Left hindlimb (tissue), 1 donor: ENCODE data around the gene SMIM24.

ENCODE experiments used
- DNase-seq: peaks from one replicate; pipeline ENCODE4 v3.0.0-alpha.2; 2018

SMIM24 gene

DNA sequence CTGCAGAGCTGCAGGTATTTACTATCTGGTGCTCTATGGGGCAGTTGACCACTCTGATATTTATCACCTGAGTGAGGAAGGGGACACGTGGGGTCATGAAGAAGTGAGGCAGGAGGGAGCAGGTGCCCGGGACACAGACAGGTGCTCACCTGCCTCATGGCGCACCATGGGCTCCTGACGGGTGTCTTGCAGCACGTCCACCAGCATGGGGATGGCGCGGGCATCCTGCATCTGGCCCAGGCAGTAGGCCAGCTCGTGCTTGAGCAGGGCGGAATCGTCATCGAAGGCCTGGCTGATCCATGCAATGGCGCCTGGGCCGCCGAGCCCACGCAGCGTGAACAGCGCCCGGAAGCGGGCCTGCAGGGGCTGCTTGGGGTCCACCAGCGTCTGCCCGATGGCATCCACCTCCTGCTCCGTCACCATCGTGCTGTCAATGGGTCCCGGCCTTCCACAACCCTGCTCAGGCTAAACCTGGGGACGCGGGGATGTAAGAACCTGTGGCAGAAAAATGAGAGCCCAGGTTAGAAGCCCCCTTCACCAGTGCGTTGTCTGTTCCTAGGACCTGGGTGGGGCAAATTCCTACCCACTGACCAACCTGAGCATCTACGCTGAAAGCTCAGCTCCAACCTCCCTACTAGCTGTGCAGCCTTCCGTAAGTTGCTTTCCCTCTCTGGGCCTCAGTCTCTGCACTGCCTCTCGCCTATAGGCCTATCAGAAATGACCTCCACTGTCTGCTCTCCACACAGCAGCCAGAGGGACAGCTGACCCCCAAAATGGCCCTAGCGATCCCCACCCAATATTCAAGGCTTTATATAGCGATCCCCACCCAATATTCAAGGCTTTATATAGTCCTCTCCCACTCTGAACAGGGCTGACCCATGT is 16.3 kb upstream of the SMIM24 start:
- DNase-seq = no peak

DNA sequence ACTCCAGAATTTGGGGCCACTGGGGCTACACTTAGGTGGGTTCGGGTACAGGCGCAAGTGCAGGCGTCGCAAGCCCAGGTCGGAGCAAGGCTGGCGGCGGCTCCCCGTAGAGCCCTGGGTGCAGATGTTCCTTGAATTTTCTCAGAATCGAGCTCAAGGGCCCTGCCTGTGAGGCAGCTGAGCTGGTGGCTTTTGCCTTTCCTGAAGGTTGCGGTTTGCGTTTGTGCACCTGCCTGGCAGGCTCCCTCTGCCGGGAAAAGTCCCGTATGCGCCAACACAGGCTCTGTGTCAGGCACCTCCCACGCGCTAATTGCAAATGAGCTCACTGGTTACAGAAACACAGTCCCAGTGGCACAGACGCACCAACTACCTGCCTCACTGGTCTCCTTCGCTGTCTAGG is 14.2 kb upstream of the SMIM24 start:
- no peak for DNase-seq

DNA sequence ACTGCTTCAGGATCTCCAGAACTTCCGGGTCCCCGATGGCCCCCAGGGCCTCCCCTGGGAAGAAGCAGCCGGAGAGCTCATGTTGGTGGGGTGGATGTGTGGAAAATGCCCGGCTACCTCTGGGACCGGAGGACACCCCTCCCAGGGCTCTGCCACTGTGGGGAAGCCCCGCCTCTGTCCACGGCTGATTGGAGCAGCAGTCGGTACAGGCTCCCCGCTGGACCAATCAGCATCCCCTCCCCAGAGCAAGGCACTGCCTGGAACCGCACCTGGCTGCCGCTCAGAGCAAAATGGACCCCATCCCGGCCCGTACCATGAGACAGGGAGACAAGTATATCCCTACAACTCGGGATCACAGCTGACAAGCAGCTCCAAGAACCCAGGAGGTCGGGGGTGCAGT is 13.7 kb upstream of the SMIM24 start:
- DNase-seq = no peak

DNA sequence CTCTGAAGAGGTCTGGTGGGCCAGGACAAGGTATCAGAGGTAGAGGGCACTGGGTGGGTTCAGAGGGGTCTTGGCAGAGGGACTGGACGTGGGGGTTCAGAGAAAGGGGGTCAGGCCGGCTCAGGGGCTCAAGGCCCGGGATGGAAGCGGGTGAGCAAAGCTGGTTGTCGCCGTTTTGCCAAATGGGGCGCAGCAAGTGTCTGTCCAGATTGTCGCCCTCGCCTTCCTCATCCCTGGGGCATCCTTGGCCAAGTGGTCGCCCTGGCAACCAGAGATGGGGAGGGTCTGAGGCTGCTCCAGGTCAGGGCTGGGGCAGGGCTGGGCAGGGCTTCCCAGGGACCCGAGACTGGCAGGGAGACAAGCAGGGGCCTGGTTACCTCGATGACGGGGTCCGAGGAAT is 13.3 kb upstream of the SMIM24 start:
- DNase-seq = no peak

DNA sequence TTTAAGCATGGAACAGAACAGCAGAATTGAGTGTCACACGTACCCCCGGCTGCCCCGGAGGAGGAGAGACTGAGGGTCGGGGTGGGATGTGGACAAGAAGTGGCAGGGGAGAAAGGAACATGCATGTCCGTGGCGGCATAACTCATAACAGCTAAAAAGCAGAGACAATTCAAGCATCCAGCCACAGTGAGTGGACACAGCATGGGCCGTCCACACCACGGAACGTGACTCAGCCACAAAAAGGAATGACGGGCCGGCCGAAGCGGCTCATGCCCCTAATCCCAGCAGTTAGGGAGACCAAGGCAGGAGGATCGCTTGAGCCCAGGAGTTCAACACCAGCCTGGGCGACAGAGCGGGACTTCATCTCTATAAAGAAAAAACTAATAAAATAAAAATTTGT is 12.6 kb upstream of the SMIM24 start:
- DNase-seq = no peak

DNA sequence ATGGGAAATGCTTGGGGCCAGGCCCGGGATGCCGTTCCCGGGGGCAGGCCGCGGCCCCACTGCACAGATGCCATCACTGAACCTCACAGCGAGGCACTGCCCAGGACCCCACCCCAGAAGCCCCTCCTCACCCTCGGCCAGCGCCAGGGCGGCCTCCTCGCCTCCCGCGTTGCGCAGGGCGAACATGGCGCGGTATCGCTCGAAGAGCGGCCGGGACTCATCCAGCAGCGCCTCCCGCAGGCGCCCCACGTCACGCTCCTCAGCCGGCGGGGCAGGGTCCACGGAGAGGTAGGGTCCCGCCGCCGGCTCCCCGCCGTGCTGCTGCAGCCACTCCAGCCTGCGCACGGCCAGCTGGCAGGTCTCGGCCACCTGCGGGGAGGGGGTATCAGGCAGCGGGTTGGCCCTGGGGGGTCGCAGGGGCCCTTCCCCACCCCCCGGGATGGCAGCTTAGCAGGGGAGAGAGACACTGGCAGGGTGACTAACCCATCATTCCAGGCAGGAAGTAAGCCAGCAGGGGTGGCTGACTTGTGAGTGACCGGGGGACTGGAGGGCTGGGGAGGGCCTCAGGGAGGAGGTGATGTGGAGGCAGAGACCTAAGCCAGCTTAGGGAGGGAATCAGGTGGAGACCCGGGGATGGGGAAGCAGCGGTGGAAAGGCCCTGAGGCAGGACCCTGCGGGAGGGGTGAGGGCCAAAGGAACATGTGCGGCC is 12.0 kb upstream of the SMIM24 start:
- no peak for DNase-seq

DNA sequence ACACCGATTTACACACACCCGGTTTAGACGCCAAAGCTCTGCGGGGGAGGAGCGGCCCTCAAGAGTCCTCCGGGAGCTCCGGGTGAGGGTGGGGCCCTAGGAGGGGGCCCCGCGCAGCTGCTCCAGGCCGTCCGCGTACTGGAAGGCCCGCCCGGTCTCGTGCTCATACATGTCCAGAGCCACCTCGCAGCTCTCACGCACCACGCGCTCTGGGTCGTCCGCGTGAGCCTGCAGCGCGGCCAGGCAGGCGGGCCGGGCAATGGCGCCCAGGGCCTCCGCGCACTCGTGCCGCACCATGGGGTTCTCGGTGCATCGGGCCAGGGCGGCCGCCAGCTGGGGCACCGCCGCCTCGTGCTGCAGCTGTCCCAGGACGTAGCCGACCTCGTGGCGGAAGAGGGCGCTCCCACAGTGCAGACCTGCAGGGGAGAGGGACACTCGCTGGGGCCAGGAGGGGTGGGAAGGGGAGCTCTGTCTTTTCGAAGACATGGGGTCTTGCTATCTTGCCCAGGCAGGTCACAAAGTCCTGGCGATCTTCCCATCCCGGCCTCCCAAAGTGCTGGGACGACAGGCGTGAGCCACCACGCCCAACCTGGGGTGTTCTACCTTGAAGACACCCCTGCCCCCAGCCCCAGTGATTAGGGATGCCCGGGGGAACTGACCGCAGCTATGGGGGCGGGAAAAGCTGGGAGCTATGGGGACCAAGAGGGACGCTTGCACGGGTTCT is 11.2 kb upstream of the SMIM24 start:
- DNase-seq = no peak

DNA sequence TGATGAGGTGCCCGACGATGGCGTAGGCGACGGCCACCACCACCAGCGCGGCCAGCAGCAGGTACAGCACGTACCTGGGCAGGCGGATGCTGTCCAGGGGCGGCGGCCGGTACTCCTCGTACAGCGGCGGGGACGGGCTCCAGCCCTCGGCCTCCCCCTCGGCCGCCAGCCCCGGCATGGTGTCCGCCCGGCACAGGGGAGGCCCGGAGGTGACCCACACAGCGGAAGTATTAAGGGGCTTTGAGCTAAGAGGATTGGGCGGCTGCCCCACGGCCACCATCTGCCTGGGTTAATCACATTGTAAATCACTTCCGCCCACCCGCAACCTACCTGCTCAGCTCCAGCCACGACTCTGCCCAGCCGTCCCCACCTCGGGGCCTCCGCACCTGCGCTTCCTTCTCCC is 2.9 kb upstream of the SMIM24 start, which contains the start of gene SMIM44:
Gene SMIM44 (minus strand): TSS at position 216 of the 403 bp plus-strand sequence. CDS start 38 bp downstream, at position 178.
- no peak for DNase-seq

DNA sequence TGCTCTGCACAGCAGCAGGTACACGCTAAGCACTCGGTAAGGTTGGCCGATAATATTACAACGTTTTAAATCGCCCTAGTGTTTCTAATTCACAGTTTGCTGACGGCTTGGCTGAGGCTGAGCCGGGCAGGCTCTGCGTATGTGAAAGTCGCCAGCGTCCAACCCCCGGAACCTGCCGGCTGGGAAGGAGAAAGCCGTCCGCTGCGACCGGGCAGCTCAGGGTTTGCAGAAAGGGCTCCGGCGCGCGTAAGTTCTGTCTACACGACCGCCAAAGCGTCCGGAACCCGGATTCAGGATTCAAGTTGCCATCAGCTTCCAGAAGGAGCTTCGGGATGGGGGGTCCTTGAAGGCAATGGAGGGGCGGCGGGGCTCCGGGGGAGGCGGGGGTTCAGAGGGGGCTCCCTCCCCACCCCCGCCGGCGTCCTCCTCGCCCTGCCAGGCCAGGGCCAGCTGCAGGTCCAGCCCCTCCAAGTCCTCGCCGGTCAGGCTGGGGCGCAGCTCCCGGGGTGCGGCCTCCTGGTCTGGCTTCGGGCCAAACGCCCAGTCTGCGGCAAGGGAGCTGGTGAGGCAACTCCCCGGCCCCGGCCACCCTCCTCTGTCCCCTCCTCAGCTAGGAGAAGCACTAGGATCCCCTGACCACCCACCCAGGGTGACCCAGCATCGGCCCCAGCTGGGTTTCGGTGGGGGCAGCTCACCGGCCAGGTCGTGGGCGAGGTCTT is 2.3 kb upstream of the SMIM24 start:
- DNase-seq = no peak

DNA sequence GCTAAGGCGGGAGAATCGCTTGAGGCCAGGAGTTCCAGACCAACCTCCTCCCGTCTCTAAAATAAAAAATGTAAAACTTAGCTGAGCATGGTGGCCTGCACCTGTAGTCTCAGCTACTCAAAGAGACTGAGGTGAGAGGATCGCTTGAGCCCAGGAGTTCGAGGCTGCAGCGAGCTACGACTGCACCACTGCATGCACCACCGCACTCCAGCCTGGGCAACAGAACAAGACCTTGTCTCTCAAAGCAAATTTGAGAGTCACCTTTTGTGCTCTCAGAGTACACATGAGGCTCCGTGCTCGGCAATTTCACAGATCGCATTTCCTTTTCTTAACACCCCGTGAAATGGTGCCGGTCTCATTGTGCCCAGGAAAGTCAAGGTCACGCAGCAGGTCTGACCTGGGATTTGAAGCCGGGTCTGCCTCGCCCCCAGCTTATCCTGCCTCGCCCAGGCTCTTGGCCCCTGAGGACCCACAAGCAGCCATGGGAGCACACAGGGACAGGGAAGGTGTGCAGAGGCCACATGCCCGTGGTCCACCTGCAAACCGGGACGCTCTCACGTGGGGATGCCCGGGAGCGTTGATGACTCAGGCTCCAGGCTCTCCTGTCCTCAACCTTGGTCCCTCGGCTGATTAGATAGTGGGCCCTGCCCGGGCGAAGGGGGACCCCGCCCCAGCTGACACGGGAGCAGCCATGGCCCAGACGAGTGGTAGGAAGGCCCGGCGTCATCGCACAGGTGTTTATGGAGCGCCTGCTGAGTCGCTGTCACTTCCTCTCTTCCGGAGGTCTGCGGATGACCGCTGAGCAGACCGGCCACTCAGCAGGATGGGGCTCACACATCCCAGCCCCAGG is 1.1 kb upstream of the SMIM24 start:
- DNase-seq = no peak

DNA sequence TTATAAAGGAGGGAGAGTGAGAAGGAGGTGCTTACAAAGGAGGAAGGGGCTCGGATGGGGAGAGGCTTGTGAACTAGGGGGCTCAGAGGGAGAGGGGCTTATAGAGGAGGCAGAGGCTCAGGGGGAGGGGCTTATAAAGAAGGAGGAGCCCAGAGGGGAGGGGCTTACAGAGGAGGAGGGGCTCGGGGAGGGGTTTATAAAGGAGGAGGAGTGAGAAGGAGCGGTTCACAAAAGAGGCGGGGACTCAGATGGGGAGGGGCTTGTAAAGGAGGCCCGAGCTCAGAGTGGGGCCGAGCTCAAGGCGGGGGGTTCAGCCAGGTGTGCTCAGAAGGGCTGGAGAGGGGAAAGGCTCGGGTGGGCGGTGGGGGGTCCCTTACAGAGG is 500 bp downstream of the SMIM24 start:
- no peak for DNase-seq

DNA sequence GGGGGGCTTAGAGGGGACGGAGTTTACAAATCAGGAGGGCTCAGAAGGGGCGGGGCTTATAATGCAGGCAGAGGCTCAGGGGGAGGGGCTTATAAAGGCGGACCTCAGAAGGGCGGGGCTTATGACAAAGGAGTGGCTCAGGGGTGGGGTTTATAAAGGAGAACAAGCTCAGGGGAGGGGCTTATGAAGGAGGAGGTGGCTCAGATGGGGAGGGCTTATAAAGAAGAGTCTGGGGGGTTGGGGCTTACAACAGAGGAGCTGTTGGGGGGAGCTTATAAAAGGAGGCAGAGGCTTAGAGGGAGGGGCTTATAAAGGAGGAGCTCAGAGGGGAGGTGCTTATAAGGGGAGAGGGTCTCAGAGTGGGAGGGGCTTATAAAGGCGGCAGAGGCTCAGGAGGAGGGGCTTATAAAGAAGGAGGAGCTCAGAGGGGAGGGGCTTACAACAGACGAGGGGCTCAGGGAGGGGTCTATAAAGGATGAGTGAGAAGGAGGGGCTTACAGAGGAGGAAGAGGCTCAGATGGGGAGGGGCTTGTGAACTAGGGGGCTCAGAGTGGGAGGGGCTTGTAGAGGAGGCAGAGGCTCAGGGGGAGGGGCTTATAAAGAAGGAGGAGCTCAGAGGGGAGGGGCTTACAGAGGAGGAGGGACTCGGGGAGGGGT is 1.0 kb downstream of the SMIM24 start:
- DNase-seq = no peak

DNA sequence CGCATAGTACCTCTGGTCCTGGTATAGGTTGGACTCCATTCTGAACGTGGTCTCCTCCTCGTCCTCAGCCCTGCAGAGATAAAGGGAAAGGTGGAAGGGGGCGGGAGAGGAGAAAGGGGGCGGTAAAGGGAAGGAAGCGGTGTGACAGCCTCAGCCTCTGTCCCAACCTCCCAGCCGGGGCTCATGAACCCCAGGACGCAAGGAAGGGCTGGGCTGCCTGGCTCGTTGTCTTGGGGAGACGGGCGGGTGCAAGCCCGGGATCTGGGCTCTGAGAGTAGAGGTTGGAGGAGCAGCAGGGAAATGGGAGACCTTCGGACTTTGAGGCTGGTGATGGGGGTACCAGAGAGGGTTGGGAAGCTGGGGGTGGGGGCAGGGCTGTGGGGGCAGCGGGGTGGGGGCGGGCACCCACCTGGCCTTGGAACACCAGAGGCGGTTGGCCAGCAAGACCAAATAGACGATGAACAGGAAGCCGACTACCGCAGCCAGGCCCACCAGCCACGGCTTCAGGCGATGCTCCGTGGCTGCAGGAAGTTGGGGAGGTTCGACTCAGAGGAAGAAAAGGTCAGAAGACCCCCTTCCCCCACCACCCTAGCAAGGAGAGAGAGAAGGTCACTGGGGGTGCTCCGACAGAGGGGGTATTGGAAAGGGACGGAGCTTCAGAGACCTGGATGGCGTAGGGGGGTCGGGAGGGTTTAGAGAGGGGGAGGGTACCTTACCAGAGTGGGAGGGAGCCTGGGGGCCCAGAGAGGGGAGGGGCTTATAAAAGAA is 1.7 kb downstream of the SMIM24 start:
- no peak for DNase-seq

DNA sequence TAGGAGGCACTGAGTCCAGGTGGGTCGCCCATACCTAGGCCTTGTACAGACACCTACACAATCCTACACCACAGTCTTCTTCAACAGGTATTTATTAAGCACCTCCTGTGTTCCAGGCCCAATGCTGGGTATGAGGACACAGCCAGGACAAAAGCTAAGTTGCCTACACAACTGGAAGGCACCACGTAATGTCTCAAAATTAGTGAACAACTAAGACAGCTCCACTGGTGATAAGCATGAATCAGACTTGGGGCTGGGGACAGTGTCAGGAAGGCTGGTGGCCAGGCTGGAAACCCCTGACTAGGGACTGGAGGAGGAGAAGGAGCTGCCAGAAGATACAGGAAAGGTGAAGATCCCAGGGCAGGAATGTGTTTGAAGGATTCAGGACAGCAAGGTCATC is 2.4 kb downstream of the SMIM24 start:
- DNase-seq = no peak

DNA sequence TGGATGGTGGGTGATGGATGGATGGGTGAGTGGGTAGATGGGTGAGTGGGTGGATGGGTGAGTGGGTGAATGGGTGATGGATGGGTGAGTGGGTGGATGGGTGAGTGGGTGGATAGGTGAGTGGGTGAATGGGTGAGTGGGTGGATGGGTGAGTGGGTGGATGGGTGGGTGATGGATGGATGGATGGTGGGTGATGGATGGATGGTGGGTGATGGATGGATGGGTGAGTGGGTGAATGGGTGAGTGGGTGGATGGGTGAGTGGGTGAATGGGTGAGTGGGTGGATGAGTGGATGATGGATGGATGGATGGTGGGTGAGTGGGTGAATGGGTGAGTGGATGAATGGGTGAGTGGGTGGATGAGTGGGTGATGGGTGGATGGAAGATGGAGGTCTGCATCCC is 2.8 kb downstream of the SMIM24 start:
- no peak for DNase-seq

DNA sequence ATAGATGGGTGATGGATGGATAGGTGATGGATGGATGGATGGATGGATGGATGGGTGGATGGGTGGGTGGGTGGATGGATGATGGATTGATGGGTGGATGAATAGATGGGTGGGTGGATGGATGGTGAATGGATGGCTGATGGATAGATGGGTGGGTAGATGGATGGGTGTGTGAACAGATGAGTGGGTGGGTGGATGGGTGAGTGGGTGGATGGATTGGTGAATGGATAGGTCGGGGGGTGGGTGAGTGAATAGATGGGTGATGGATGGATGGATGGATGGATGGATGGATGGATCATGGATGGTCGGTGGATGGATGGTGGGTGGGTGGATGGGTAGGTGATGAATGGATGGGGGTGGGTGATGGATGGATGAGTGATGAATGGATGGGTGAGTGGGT is 3.5 kb downstream of the SMIM24 start:
- DNase-seq = no peak

DNA sequence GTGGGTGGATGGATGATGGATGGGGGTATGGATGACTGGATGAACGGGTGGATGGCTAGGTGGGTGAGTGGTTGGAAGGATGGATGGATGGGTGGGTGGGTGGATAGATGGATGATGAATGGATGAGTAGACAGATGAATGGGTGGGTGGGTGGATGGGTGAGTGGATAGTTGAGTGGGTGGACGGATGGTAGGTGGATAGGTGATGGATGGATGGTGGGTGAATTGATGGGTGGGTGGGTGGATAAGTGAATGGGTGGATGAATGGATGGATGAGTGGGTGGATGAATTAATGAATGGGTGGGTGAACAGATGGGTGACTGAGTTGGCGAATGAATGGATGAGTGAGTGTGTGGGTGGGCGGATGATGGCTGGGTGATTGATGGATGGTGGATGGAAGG is 4.9 kb downstream of the SMIM24 start:
- DNase-seq = no peak

DNA sequence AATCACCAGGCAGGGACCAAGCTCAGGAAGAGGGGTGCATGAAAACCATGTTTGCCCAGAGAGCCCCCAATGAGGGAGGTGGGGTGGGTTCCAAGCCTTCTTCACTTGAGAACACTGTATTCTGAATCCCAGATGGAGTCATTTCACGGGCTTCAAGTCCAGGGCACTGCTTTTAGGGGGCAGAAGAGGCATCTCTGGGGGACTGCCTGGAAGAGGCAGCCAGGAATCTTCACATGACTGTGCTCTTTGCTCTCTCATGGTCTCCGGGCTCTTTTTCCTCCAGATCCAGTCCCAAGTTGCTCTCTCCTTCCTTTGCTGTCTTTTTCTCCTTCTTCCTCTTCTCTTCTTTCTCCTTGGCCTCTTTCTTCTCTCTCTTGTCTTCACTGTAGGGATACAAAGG is 5.7 kb downstream of the SMIM24 start:
- DNase-seq = no peak

DNA sequence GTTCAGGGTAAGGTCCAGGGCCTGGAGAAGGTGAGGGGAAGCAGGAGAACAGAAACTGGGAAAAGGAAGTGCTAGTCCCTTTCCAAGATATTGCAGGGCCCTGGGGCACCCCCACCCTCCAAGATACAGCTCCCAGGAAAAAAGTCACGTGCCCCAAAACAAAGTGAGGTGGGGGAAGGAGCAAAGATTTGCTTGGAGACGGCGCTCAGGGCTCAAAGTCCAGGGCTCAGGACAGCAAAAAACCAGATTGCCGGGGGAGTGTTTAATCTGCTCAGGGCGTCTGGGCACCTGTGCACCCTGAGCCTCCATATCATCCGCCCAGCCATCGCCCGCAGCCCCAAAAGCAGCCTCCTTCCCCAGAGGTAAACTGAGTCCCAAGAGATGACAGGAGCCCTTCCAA is 6.3 kb downstream of the SMIM24 start:
- no peak for DNase-seq

DNA sequence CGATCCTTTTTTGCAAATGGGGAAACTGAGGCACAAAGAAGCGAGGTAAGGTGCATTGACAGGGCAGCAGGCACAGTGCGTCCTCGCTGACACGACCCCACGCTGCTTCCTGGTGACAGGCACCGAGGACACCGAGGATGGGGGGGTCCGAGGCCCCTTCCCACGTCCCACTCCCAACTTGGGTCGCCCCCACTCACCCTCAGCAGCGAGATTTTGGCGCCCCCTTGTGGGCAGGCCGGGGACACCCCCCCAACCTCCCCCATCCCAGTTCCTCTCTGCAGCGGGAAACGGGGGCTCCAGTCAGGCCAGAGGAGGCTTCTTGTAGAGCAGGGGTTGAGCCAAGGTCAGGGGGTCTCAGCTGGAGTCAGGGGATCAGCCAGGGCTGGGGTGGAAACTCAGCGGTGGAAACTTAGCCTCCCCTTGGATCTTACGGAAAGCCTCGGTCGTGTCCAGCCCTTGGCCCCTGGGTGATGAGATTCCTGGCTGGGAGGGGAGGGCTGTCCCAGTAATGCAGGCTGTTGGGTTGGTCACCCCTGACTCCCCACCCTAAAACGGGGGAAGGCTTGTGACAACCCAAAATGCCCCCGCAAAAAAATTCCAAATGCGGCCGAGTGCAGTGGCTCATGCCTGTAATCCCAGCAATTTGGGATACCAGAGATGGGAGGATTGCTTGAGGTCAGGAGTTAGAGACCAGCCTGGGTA is 8.2 kb downstream of the SMIM24 start:
- no peak for DNase-seq
